H9 (cell line): ENCODE data around the gene TSPAN33. TPM values are rescaled to one million over a fixed set of nuclear protein-coding genes. Genes with fewer than 3 reads are reported as not detected.

ENCODE experiments used
- DNase-seq: peaks from one replicate; pipeline ENCODE4 v3.0.0-alpha.2; 2017
- H2AFZ ChIP-seq: one replicate; pipeline ENCODE4 v1.6.1; 2013; ENCODE audit warnings: mild to moderate bottlenecking, low read length, control low read depth, moderate library complexity
- H2AK5ac ChIP-seq: 2 replicates; pipeline ENCODE4 v1.6.1; 2013; ENCODE audit warnings: low read length, control low read depth, mixed read lengths; ENCODE audit not compliant: insufficient read length
- H2BK120ac ChIP-seq: one replicate; pipeline ENCODE4 v1.6.1; 2013; ENCODE audit warnings: low read depth, mild to moderate bottlenecking, low read length, control low read depth, inconsistent platforms; ENCODE audit not compliant: poor library complexity, severe bottlenecking
- H2BK12ac ChIP-seq: 2 replicates; pipeline ENCODE4 v1.6.1; 2013; ENCODE audit warnings: low read length, control low read depth, mixed read lengths, low read depth; ENCODE audit not compliant: insufficient read length
- H2BK15ac ChIP-seq: 2 replicates; pipeline ENCODE4 v1.6.1; 2013; ENCODE audit warnings: low read depth, low read length, control low read depth
- H2BK20ac ChIP-seq: one replicate; pipeline ENCODE4 v1.6.1; 2013; ENCODE audit warnings: low read depth, mild to moderate bottlenecking, low read length, control low read depth, inconsistent platforms; ENCODE audit not compliant: poor library complexity, severe bottlenecking
- H2BK5ac ChIP-seq: 2 replicates; pipeline ENCODE4 v1.6.1; 2013; ENCODE audit warnings: low read length, control low read depth, mixed read lengths; ENCODE audit not compliant: insufficient read length
- H3K14ac ChIP-seq: 2 replicates; pipeline ENCODE4 v1.6.1; 2013; ENCODE audit warnings: low read length, control low read depth; ENCODE audit not compliant: insufficient read depth
- H3K18ac ChIP-seq: 2 replicates; pipeline ENCODE4 v1.6.1; 2013; ENCODE audit warnings: low read depth, mild to moderate bottlenecking, mixed read lengths, low read length, control low read depth; ENCODE audit not compliant: insufficient read length
- H3K23ac ChIP-seq: 2 replicates; pipeline ENCODE4 v1.6.1; 2013; ENCODE audit warnings: low read length, control low read depth, mixed read lengths, low read depth; ENCODE audit not compliant: insufficient read length
- H3K23me2 ChIP-seq: 2 replicates; pipeline ENCODE4 v1.6.1; 2013; ENCODE audit warnings: low read depth, mild to moderate bottlenecking, mixed read lengths, low read length, control low read depth; ENCODE audit not compliant: insufficient read length, poor library complexity, severe bottlenecking
- H3K27ac ChIP-seq: 2 replicates; pipeline ENCODE4 v1.5.1; 2013; ENCODE audit warnings: low read length, control low read depth, mixed read lengths, low read depth; ENCODE audit not compliant: insufficient read length
- H3K27me3 ChIP-seq: 2 replicates; pipeline ENCODE4 v1.6.1; 2013; ENCODE audit warnings: low read length, control low read depth, inconsistent platforms; ENCODE audit not compliant: insufficient read depth
- H3K4ac ChIP-seq: 2 replicates; pipeline ENCODE4 v1.6.1; 2013; ENCODE audit warnings: low read depth, mild to moderate bottlenecking, control low read depth, inconsistent platforms, low read length, moderate library complexity
- H3K4me1 ChIP-seq: 2 replicates; pipeline ENCODE4 v1.6.1; 2013; ENCODE audit warnings: low read length, control low read depth, inconsistent platforms; ENCODE audit not compliant: insufficient read depth
- H3K4me2 ChIP-seq: 2 replicates; pipeline ENCODE4 v1.6.1; 2013; ENCODE audit warnings: low read length, control low read depth, mixed read lengths; ENCODE audit not compliant: insufficient read length, insufficient read depth
- H3K56ac ChIP-seq: 2 replicates; pipeline ENCODE4 v1.6.1; 2013; ENCODE audit warnings: low read depth, mild to moderate bottlenecking, mixed read lengths, low read length, control low read depth; ENCODE audit not compliant: insufficient read length
- H3K79me1 ChIP-seq: 2 replicates; pipeline ENCODE4 v1.6.1; 2013; ENCODE audit warnings: low read depth, mild to moderate bottlenecking, moderate library complexity, low read length, control low read depth, inconsistent platforms; ENCODE audit not compliant: insufficient read depth, poor library complexity, severe bottlenecking
- H3K79me2 ChIP-seq: 2 replicates; pipeline ENCODE4 v1.6.1; 2013; ENCODE audit warnings: low read length, control low read depth, inconsistent platforms; ENCODE audit not compliant: insufficient read depth
- H3K9ac ChIP-seq: 2 replicates; pipeline ENCODE4 v1.6.1; 2013; ENCODE audit warnings: low read length, control low read depth, mixed read lengths; ENCODE audit not compliant: insufficient read length; ENCODE audit errors: extremely low read depth
- H3K9me3 ChIP-seq: one replicate; pipeline ENCODE4 v1.6.1; 2013; ENCODE audit warnings: low read depth, low read length, inconsistent platforms; ENCODE audit not compliant: control insufficient read depth
- H3T11ph ChIP-seq: one replicate; pipeline ENCODE4 v1.6.1; 2013; ENCODE audit warnings: mild to moderate bottlenecking, low read length, control low read depth, inconsistent platforms
- H4K20me1 ChIP-seq: one replicate; pipeline ENCODE4 v1.6.1; 2013; ENCODE audit not compliant: control insufficient read depth, insufficient read length, insufficient read depth
- H4K5ac ChIP-seq: 2 replicates; pipeline ENCODE4 v1.6.1; 2013; ENCODE audit warnings: low read depth, mild to moderate bottlenecking, mixed read lengths, low read length, control low read depth; ENCODE audit not compliant: insufficient read length
- H4K8ac ChIP-seq: replicated peaks from 2 replicates; pipeline ENCODE4 v1.6.1; 2013; ENCODE audit warnings: low read length, control low read depth, mixed read lengths, low read depth; ENCODE audit not compliant: insufficient read length
- H4K91ac ChIP-seq: 2 replicates; pipeline ENCODE4 v1.6.1; 2013; ENCODE audit warnings: low read depth, mild to moderate bottlenecking, moderate library complexity, mixed read lengths, low read length, control low read depth; ENCODE audit not compliant: insufficient read length
- H3K27ac Mint-ChIP-seq, 3 experiments: 2 replicates in 2 of 3; 3 replicates in 1 of 3; pipeline ENCODE4 v1.8.0; 2020 to 2021; ENCODE audit warnings: mixed read lengths in 3 of 3, mild to moderate bottlenecking in 1 of 3, moderate library complexity in 1 of 3
- H3K27me3 Mint-ChIP-seq: 2 replicates; pipeline ENCODE4 v1.8.0; 2021; ENCODE audit warnings: low read depth, mild to moderate bottlenecking, moderate library complexity, mixed read lengths
- H3K36me3 Mint-ChIP-seq, 3 experiments: 2 replicates in 2 of 3; 3 replicates in 1 of 3; pipeline ENCODE4 v1.8.0; 2020 to 2021; ENCODE audit warnings: low read depth in 3 of 3, mixed read lengths in 3 of 3; ENCODE audit not compliant: insufficient read depth in 1 of 3
- H3K4me1 Mint-ChIP-seq, 2 experiments: 2 replicates each; pipeline ENCODE4 v1.8.0; 2020; ENCODE audit warnings: mixed read lengths in 2 of 2
- H3K4me3 Mint-ChIP-seq, 2 experiments: 2 replicates in 1 of 2; 3 replicates in 1 of 2; pipeline ENCODE4 v1.8.0; 2020 to 2021; ENCODE audit warnings: mild to moderate bottlenecking in 2 of 2, mixed read lengths in 2 of 2, moderate library complexity in 1 of 2
- H3K9me3 Mint-ChIP-seq, 2 experiments: 2 replicates in 1 of 2; 3 replicates in 1 of 2; pipeline ENCODE4 v1.8.0; 2020; ENCODE audit warnings: mild to moderate bottlenecking in 2 of 2, mixed read lengths in 2 of 2, moderate library complexity in 1 of 2
- CTCF ChIP-seq: fragments of 200-600 bp; sonication (generic); conservative IDR thresholded peaks from 3 replicates; pipeline ENCODE4 v1.8.0; 2021; ENCODE audit warnings: antibody characterized with exemption, mild to moderate bottlenecking
- WGBS: extraction: QIAGEN DNeasy Blood & Tissue Kit; methylation state at CpG from one replicate; pipeline ENCODE4 v1.1.7; 2013; ENCODE audit warnings: missing lambda C conversion rate, low lambda C conversion rate, mixed read lengths; ENCODE audit not compliant: insufficient read length; ENCODE audit errors: extremely low coverage; 5-methylcytosine and 5-hydroxymethylcytosine counted together
- total RNA-seq: library from RNA; stranded (reverse); gene quantifications from 2 replicates; pipeline ENCODE4 v1.2.1, GENCODE V29; 2021

TSPAN33 gene
- total RNA-seq, 1 experiment from 2014 or later = 34.7 TPM

GRCh38 chr7:129110258-129110981, 34.1 kb upstream of the TSPAN33 start:
- Mint-ChIP-seq H3K9me3 (peaks cover 3 to 6% of the 10 kb centered on the region in 2 experiments; a peak in 4 of 5 replicates), H3K36me3 (no peaks in the 10 kb centered on the region; a peak in 1 of 7 replicates), H3K27me3 (no peaks in the 10 kb centered on the region), H3K27ac (peak overlapping the region; percentile 59 to 97 (median 96)), H3K4me3 (no peak overlapping the region), H3K4me1 (peaks cover 11% of the 10 kb centered on the region in 2 experiments)
- H2BK5ac ChIP-seq = no peak overlapping the region
- H3K23ac ChIP-seq = no peak overlapping the region
- no peak overlapping the region for H3T11ph ChIP-seq
- H3K4ac ChIP-seq = no peak overlapping the region
- no peak overlapping the region for H4K91ac ChIP-seq
- no peak overlapping the region for H4K8ac ChIP-seq
- H2BK15ac ChIP-seq = no peak overlapping the region
- no peak overlapping the region for H2AK5ac ChIP-seq
- no peaks in the 10 kb centered on the region for H4K20me1 ChIP-seq
- no peak overlapping the region for H4K5ac ChIP-seq
- no peaks in the 10 kb centered on the region for H3K23me2 ChIP-seq
- H3K27ac ChIP-seq = peak overlapping the region; percentile 26
- H3K9me3 ChIP-seq = no peaks in the 10 kb centered on the region
- no peak overlapping the region for H2BK12ac ChIP-seq
- H3K4me1 ChIP-seq = peaks cover 9% of the 10 kb centered on the region
- H3K79me2 ChIP-seq = no peaks in the 10 kb centered on the region
- DNase-seq = peak; percentile 88
- H3K79me1 ChIP-seq = no peaks in the 10 kb centered on the region
- H2AFZ ChIP-seq = peak overlapping the region; percentile 97
- peak overlapping the region; percentile 54; the same call in 1 of the 2 replicates for H3K14ac ChIP-seq
- peak overlapping the region; percentile 64 for H3K18ac ChIP-seq
- no peak overlapping the region for H3K9ac ChIP-seq
- no CpG with 5 or more reads among the region's 1 CpG for WGBS
- TF ChIP-seq CTCF = no peak
- H2BK20ac ChIP-seq = no peak overlapping the region
- H2BK120ac ChIP-seq = no peak overlapping the region
- H3K56ac ChIP-seq = no peak overlapping the region
- H3K27me3 ChIP-seq = no peaks in the 10 kb centered on the region
- no peak overlapping the region for H3K4me2 ChIP-seq
